T-cell (primary cell): ENCODE results near the gene IQGAP1. TPM values are rescaled to one million over a fixed set of nuclear protein-coding genes. Genes with fewer than 3 reads are reported as not detected.

Experiments
- ATAC-seq, 4 experiments: fragments of 200-7000 bp in 3 of 4; fragments of 150-1000 bp in 1 of 4; cut with Tn5 transposase; replicated peaks in 1 of 4; 1 replicate in 3 of 4; 2 replicates in 1 of 4; pipeline ENCODE4 v1.10.0; 2021; ENCODE audit warnings: moderate library complexity in 3 of 4, mild to moderate bottlenecking in 2 of 4, moderate number of reproducible peaks in 1 of 4
- CTCF ChIA-PET, 2 donors: fragments of 300-600 bp; sonication (Branson Sonifier 250); formaldehyde crosslinking; loops; one replicate each; lab custom pipeline; 2022; ENCODE audit warnings: antibody characterized with exemption in 2 of 2; lab: Charles Lee
- POLR2A ChIA-PET, 2 donors: fragments of 300-600 bp; sonication (Branson Sonifier 250); formaldehyde crosslinking; loops; one replicate each; lab custom pipeline; 2022; ENCODE audit warnings: antibody characterized with exemption in 2 of 2; lab: Charles Lee
- DNase-seq, 35 experiments: peaks; one replicate each; pipeline versions ENCODE4 v3.0.0 to v3.0.0-alpha.2; 2013 to 2023
- H3K27ac ChIP-seq: one replicate; pipeline ENCODE4 v1.5.1; 2013; ENCODE audit warnings: low read length
- H3K27me3 ChIP-seq, 2 experiments: replicated peaks in 1 of 2; 1 replicate in 1 of 2; 2 replicates in 1 of 2; pipeline versions ENCODE4 v1.6.1 to v1.7.0; 2013; ENCODE audit warnings: low read length in 1 of 2, mixed read lengths in 1 of 2; ENCODE audit not compliant: control insufficient read depth in 2 of 2, insufficient read depth in 2 of 2; ENCODE audit errors: extremely low read depth in 1 of 2
- H3K36me3 ChIP-seq, 2 donors: 1 replicate in 1 of 2; 2 replicates in 1 of 2; pipeline versions ENCODE4 v1.6.1 to v1.7.0; 2013; ENCODE audit warnings: low read length in 1 of 2; ENCODE audit not compliant: control insufficient read depth in 2 of 2, insufficient read depth in 1 of 2; ENCODE audit errors: extremely low read depth in 1 of 2
- H3K4me1 ChIP-seq, 2 experiments: 1 replicate in 1 of 2; 2 replicates in 1 of 2; pipeline versions ENCODE4 v1.6.1 to v1.7.0; 2013; ENCODE audit warnings: low read length in 2 of 2, mixed read lengths in 1 of 2; ENCODE audit not compliant: insufficient read depth in 2 of 2, control insufficient read depth in 1 of 2; ENCODE audit errors: extremely low read depth in 1 of 2
- H3K4me3 ChIP-seq, 2 donors: 1 replicate in 1 of 2; 2 replicates in 1 of 2; pipeline versions ENCODE4 v1.5.1 to v1.7.0; 2013; ENCODE audit warnings: mild to moderate bottlenecking in 2 of 2, low read length in 1 of 2, moderate library complexity in 1 of 2; ENCODE audit not compliant: control insufficient read depth in 1 of 2; ENCODE audit errors: extremely low read depth in 1 of 2
- H3K9me3 ChIP-seq: 2 replicates; pipeline ENCODE4 v1.7.0; 2013
- H3K27ac Mint-ChIP-seq, 2 donors: one replicate each; pipeline ENCODE4 v1.8.0; 2020 to 2021; ENCODE audit warnings: mild to moderate bottlenecking in 2 of 2, mixed read lengths in 2 of 2
- H3K27me3 Mint-ChIP-seq, 2 donors: one replicate each; pipeline ENCODE4 v1.8.0; 2021 to 2022; ENCODE audit warnings: mixed read lengths in 2 of 2
- H3K36me3 Mint-ChIP-seq: one replicate; pipeline ENCODE4 v1.8.0; 2021; ENCODE audit warnings: mixed read lengths
- H3K4me1 Mint-ChIP-seq, 3 donors: one replicate each; pipeline ENCODE4 v1.8.0; 2020 to 2022; ENCODE audit warnings: mixed read lengths in 3 of 3, mild to moderate bottlenecking in 1 of 3
- H3K4me3 Mint-ChIP-seq, 3 donors: one replicate each; pipeline ENCODE4 v1.8.0; 2020 to 2022; ENCODE audit warnings: mild to moderate bottlenecking in 3 of 3, mixed read lengths in 3 of 3, moderate library complexity in 3 of 3
- H3K9me3 Mint-ChIP-seq, 3 donors: one replicate each; pipeline ENCODE4 v1.8.0; 2020 to 2022; ENCODE audit warnings: mixed read lengths in 3 of 3
- WGBS: methylation state at CpG from one replicate; pipeline ENCODE4 v1.1.5; 2013; ENCODE audit warnings: missing lambda C conversion rate; ENCODE audit not compliant: insufficient coverage; 5-methylcytosine and 5-hydroxymethylcytosine counted together
- total RNA-seq, 35 experiments: library from RNA in 6 of 35; stranded (reverse) in 6 of 35; fragments of 120-200 nt in 1 of 35; gene quantifications; one replicate each; pipeline versions ENCODE4 v1.2.1 to v1.2.4 and lab custom pipeline; 2013 to 2026

IQGAP1 gene
- total RNA-seq, 5 donors from 2014 or later (not counting 1 experiment from before 2014, with no cell fraction given), result 125 to 158 (median 127) TPM

GRCh38 chr15:90364251-90364650 is 23.8 kb upstream of the IQGAP1 start:
- Mint-ChIP-seq H3K36me3 (no peaks in the 10 kb centered on the region), H3K9me3 (no peaks in the 10 kb centered on the region), H3K4me3 (no peak overlapping the region), H3K27me3 (no peaks in the 10 kb centered on the region), H3K4me1 (peaks cover 15 to 26% (median 20%) of the 10 kb centered on the region in 3 donors), H3K27ac (no peak overlapping the region)
- no peaks in the 10 kb centered on the region for H3K27me3 ChIP-seq
- no peak for DNase-seq
- no peak overlapping the region for H3K4me3 ChIP-seq
- no peak for ATAC-seq
- H3K27ac ChIP-seq, result no peak overlapping the region
- no peaks in the 10 kb centered on the region for H3K9me3 ChIP-seq
- POLR2A ChIA-PET, result interaction anchor here in 1 of 2 donors (0.6 kb wide), 1 partner anchor 51 kb away, joined by 3 read pairs; no protein-coding TSS in a partner anchor
- H3K36me3 ChIP-seq, result no peaks in the 10 kb centered on the region
- CTCF ChIA-PET, result interaction anchor here in 1 of 2 donors (0.6 to 0.8 kb wide), 2 partner anchors 11 to 182 kb away, joined by 3 to 4 read pairs; no protein-coding TSS in a partner anchor
- WGBS, result 72% methylated on average over 1 of the region's 4 CpGs
- peaks cover 11 to 14% of the 10 kb centered on the region in 2 experiments for H3K4me1 ChIP-seq

DNA sequence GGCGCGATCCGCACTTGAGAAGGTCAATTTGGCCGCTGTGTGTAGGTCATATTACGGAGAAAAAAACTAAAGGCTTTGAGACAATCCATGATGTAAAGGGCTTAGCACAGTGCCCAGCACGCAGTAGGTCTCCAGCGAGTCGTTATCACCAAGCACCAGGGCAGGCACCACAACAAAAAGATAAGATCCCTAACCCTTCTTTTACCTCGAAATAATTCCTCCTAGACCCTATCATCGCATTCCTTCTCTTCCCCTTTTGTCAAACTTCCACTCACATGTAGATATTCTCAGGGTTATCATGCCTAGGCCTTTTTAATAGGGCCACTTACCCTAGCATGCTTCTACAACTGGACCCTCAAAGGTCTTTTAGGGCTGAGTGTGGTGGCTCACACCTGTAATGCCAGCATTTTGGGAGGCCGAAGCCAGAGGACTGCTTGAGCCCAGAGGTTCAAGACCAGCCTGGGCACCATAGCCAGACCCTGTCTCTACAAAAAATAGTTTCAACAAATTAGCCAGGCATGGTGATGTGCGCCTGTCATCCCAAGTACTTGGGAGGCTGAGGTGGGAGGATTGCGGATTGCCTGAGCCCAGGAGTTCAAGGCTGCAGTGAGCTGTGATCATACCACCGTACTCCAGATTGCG is 22.5 kb upstream of the IQGAP1 start:
- DNase-seq, result no peak
- no peaks in the 10 kb centered on the region for H3K9me3 Mint-ChIP-seq
- no peak overlapping the region for H3K27ac Mint-ChIP-seq
- WGBS, result 98% methylated on average over 9 of the region's 15 CpGs
- H3K27me3 Mint-ChIP-seq, result no peaks in the 10 kb centered on the region
- Histone ChIP-seq H3K27ac (no peak overlapping the region), H3K27me3 (no peaks in the 10 kb centered on the region), H3K36me3 (no peaks in the 10 kb centered on the region), H3K9me3 (no peaks in the 10 kb centered on the region), H3K4me3 (no peak overlapping the region), H3K4me1 (peaks cover 14 to 16% of the 10 kb centered on the region in 2 experiments)
- no peaks in the 10 kb centered on the region for H3K36me3 Mint-ChIP-seq
- ATAC-seq, result no peak
- ChIA-PET POLR2A (interaction anchor here (0.6 kb wide), 3 partner anchors 21 to 172 kb away, joined by 3 to 6 read pairs (median 4); no protein-coding TSS in a partner anchor), CTCF (no interaction called here)
- H3K4me3 Mint-ChIP-seq, result no peak overlapping the region
- H3K4me1 Mint-ChIP-seq, result peaks cover 15 to 27% (median 20%) of the 10 kb centered on the region in 3 donors

GRCh38 chr15:90367576-90367975 is 20.5 kb upstream of the IQGAP1 start:
- ATAC-seq (no peak), DNase-seq (no peak)
- no peaks in the 10 kb centered on the region for H3K36me3 Mint-ChIP-seq
- 80% methylated on average over 2 of the region's 3 CpGs for WGBS
- ChIA-PET CTCF (interaction anchor here in 1 of 2 donors (0.5 kb wide), 1 partner anchor 103 kb away, joined by 3 read pairs; no protein-coding TSS in a partner anchor), POLR2A (interaction anchor here in 1 of 2 donors (0.6 kb wide), 1 partner anchor 1473 kb away, joined by 3 read pairs; no protein-coding TSS in a partner anchor)
- H3K9me3 ChIP-seq, result no peaks in the 10 kb centered on the region
- H3K4me1 Mint-ChIP-seq, result peaks cover 11 to 17% (median 11%) of the 10 kb centered on the region in 3 donors
- H3K27me3 Mint-ChIP-seq, result no peaks in the 10 kb centered on the region
- no peak overlapping the region for H3K4me3 ChIP-seq
- no peak overlapping the region for H3K4me3 Mint-ChIP-seq
- no peaks in the 10 kb centered on the region for H3K36me3 ChIP-seq
- H3K4me1 ChIP-seq, result peaks cover 7 to 8% of the 10 kb centered on the region in 2 experiments
- H3K9me3 Mint-ChIP-seq, result no peaks in the 10 kb centered on the region
- H3K27ac Mint-ChIP-seq, result no peak overlapping the region
- H3K27ac ChIP-seq, result no peak overlapping the region
- no peaks in the 10 kb centered on the region for H3K27me3 ChIP-seq

DNA sequence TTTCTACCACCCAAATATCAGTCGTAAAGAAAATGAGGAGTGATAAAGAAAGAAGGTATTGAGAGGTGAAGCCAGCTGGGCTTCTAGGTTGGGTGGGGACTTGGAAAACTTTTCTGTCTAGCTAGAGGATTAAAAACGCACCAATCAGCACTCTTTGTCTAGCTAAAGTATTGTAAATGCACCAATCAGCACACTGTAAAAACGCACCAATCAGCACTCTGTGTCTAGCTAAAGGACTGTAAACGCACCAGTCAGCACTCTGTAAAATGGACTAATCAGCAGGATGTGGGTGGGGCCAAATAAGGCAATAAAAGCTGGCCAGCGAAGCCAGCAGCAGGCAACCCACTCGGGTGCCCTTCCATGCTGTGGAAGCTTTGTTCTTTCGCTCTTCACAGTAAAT is 13.0 kb upstream of the IQGAP1 start:
- peaks cover 35 to 47% of the 10 kb centered on the region in 2 experiments for H3K4me1 ChIP-seq
- ChIA-PET CTCF (interaction anchor here in 1 of 2 donors (0.5 to 1.4 kb wide), 5 partner anchors 11 to 49 kb away, joined by 3 to 5 read pairs (median 4); no protein-coding TSS in a partner anchor), POLR2A (no interaction called here)
- H3K4me3 Mint-ChIP-seq, result no peak overlapping the region
- peaks cover 0 to 3% (median 0%) of the 10 kb centered on the region in 3 donors for H3K9me3 Mint-ChIP-seq
- no peaks in the 10 kb centered on the region for H3K36me3 Mint-ChIP-seq
- H3K27me3 ChIP-seq, result no peaks in the 10 kb centered on the region
- no peaks in the 10 kb centered on the region for H3K9me3 ChIP-seq
- no peaks in the 10 kb centered on the region for H3K27me3 Mint-ChIP-seq
- H3K36me3 ChIP-seq, result no peaks in the 10 kb centered on the region
- no peak overlapping the region for H3K4me3 ChIP-seq
- DNase-seq (no peak), ATAC-seq (no peak)
- H3K27ac ChIP-seq, result no peak overlapping the region
- WGBS, result 100% methylated on average over 4 of the region's 7 CpGs
- H3K27ac Mint-ChIP-seq, result no peak overlapping the region
- H3K4me1 Mint-ChIP-seq, result peaks cover 38 to 48% (median 46%) of the 10 kb centered on the region in 3 donors

- no peaks in the 10 kb centered on the region for H3K36me3 ChIP-seq
- 0% methylated on average over 2 of the region's 6 CpGs for WGBS
- no peaks in the 10 kb centered on the region for H3K27me3 ChIP-seq
- peak overlapping the region in 1 of 2 donors; percentile 25 for H3K4me3 ChIP-seq
- peaks cover 0 to 6% (median 4%) of the 10 kb centered on the region in 3 donors for H3K9me3 Mint-ChIP-seq
- H3K36me3 Mint-ChIP-seq, result peaks cover 4% of the 10 kb centered on the region
- no peaks in the 10 kb centered on the region for H3K27me3 Mint-ChIP-seq
- CTCF ChIA-PET, result interaction anchor here (0.5 to 2.2 kb wide), 7 partner anchors 12 to 579 kb away, joined by 3 to 16 read pairs (median 5); partner anchors contain the start of gene IQGAP1 (in 1 of the 2)
- peak overlapping the region; percentile 61 for H3K27ac ChIP-seq
- DNase-seq (peak; percentile 28 to 81 (median 60)), ATAC-seq (peak; percentile 98 to 99 (median 99))
- peaks cover 38 to 54% (median 46%) of the 10 kb centered on the region in 3 donors for H3K4me1 Mint-ChIP-seq
- POLR2A ChIA-PET, result interaction anchor here in 1 of 2 donors (0.6 to 1.4 kb wide), 3 partner anchors 11 to 102 kb away, joined by 3 to 5 read pairs (median 3); partner anchors contain the start of gene IQGAP1
- peak overlapping the region; percentile 66 to 83 for H3K27ac Mint-ChIP-seq
- peak overlapping the region; percentile 25 to 68 (median 26) for H3K4me3 Mint-ChIP-seq
- no peaks in the 10 kb centered on the region for H3K9me3 ChIP-seq
- H3K4me1 ChIP-seq, result peaks cover 31 to 47% of the 10 kb centered on the region in 2 experiments
Measured at GRCh38 chr15:90376789-90377188, 11.3 kb upstream of the IQGAP1 start.

- peak overlapping the region in 1 of 3 donors; percentile 13 for H3K4me3 Mint-ChIP-seq
- ChIA-PET POLR2A (interaction anchor here in 1 of 2 donors (1.0 kb wide), 1 partner anchor 9 kb away, joined by 4 read pairs; the partner anchor contains the start of gene IQGAP1), CTCF (no interaction called here)
- Histone ChIP-seq H3K27ac (no peak overlapping the region), H3K27me3 (no peaks in the 10 kb centered on the region), H3K36me3 (no peaks in the 10 kb centered on the region), H3K4me1 (peaks cover 31 to 47% of the 10 kb centered on the region in 2 experiments), H3K4me3 (no peak overlapping the region), H3K9me3 (no peaks in the 10 kb centered on the region)
- peaks cover 38 to 57% (median 48%) of the 10 kb centered on the region in 3 donors for H3K4me1 Mint-ChIP-seq
- no peak overlapping the region for H3K27ac Mint-ChIP-seq
- H3K36me3 Mint-ChIP-seq, result peaks cover 4% of the 10 kb centered on the region
- no peaks in the 10 kb centered on the region for H3K27me3 Mint-ChIP-seq
- DNase-seq (no peak), ATAC-seq (no peak)
- H3K9me3 Mint-ChIP-seq, result peaks cover 0 to 6% (median 4%) of the 10 kb centered on the region in 3 donors
- WGBS, result 100% methylated on average over 1 of the region's 3 CpGs
Measured at GRCh38 chr15:90379263-90379662, 8.8 kb upstream of the IQGAP1 start.
